Measurements from ENCODE around the gene KDM3B. TPM values are rescaled to one million over a fixed set of nuclear protein-coding genes. Genes with fewer than 3 reads are reported as not detected.

KDM3B gene
- polyA plus RNA-seq, 2 of the 4 experiments (the other 2 are of a cell fraction) = 38.1 to 52.5 TPM

DNA sequence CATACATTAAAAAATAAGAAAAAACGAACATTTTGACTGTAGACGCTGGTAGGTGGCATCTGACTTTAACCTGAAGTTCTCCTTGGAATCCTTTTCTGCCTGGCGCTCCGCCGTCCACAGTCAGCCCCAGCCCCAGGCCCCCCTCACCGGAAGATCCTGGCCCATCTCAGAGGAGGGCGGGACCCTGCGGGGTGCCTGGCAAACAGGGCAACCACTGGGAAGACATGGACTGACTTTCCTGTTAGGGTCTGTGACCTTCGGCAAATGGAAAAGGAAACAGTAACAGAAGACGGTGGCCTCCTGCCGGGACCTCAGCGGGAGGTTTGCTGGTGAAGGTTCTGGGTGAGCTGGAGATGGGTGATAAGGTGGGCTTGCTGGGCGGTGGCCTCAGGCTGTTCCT is 101.1 kb downstream of the KDM3B start:
- ATAC-seq (no peak), FAIRE-seq (no peak), DNase-seq (ENCODE audit: low read depth in 1 of 2, low spot score in 1 of 2) (no peak)
- ChIA-PET POLR2A (no interaction called here), CTCF (interaction anchor here (0.7 to 10.5 kb wide), 4 partner anchors 9 to 47 kb away, joined by 3 to 203 read pairs (median 64); partner anchors contain the start of gene EGR1)
- H3K4me2 ChIP-seq = no peak overlapping the region
- TF ChIP-seq, protein P1, sequence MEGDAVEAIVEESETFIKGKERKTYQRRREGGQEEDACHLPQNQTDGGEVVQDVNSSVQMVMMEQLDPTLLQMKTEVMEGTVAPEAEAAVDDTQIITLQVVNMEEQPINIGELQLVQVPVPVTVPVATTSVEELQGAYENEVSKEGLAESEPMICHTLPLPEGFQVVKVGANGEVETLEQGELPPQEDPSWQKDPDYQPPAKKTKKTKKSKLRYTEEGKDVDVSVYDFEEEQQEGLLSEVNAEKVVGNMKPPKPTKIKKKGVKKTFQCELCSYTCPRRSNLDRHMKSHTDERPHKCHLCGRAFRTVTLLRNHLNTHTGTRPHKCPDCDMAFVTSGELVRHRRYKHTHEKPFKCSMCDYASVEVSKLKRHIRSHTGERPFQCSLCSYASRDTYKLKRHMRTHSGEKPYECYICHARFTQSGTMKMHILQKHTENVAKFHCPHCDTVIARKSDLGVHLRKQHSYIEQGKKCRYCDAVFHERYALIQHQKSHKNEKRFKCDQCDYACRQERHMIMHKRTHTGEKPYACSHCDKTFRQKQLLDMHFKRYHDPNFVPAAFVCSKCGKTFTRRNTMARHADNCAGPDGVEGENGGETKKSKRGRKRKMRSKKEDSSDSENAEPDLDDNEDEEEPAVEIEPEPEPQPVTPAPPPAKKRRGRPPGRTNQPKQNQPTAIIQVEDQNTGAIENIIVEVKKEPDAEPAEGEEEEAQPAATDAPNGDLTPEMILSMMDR (IDR thresholded peaks at IDR 0.05) = no peak
- TF ChIP-seq RFX5 (IDR thresholded peaks at IDR 0.05) = no peak
- TF ChIP-seq, protein P2, sequence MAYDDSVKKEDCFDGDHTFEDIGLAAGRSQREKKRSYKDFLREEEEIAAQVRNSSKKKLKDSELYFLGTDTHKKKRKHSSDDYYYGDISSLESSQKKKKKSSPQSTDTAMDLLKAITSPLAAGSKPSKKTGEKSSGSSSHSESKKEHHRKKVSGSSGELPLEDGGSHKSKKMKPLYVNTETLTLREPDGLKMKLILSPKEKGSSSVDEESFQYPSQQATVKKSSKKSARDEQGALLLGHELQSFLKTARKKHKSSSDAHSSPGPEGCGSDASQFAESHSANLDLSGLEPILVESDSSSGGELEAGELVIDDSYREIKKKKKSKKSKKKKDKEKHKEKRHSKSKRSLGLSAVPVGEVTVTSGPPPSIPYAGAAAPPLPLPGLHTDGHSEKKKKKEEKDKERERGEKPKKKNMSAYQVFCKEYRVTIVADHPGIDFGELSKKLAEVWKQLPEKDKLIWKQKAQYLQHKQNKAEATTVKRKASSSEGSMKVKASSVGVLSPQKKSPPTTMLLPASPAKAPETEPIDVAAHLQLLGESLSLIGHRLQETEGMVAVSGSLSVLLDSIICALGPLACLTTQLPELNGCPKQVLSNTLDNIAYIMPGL (CRISPR knock-in tag; IDR thresholded peaks at IDR 0.05; ENCODE audit: borderline replicate concordance) = no peak
- no peak for TF ChIP-seq ZNF302 (CRISPR knock-in tag; IDR thresholded peaks at IDR 0.05)
- no peak for TF ChIP-seq MAFK (IDR thresholded peaks at IDR 0.05; ENCODE audit: partially characterized antibody)
- no peak for TF ChIP-seq FOXS1 (CRISPR knock-in tag; IDR thresholded peaks at IDR 0.05)
- no peak for TF ChIP-seq RAD21 (conservative IDR thresholded peaks at IDR 0.05 in 1 of 2, IDR thresholded peaks at IDR 0.05 in 1 of 2)
- TF ChIP-seq, protein P3, sequence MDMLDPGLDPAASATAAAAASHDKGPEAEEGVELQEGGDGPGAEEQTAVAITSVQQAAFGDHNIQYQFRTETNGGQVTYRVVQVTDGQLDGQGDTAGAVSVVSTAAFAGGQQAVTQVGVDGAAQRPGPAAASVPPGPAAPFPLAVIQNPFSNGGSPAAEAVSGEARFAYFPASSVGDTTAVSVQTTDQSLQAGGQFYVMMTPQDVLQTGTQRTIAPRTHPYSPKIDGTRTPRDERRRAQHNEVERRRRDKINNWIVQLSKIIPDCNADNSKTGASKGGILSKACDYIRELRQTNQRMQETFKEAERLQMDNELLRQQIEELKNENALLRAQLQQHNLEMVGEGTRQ (IDR thresholded peaks at IDR 0.05) = no peak
- TF ChIP-seq HOXA7 (CRISPR knock-in tag; IDR thresholded peaks at IDR 0.05) = no peak
- TF ChIP-seq ZFP36 (IDR thresholded peaks at IDR 0.05; ENCODE audit: borderline replicate concordance, partially characterized antibody) = no peak
- TF ChIP-seq RARB (CRISPR knock-in tag; IDR thresholded peaks at IDR 0.05) = no peak
- H3K4me3 ChIP-seq = no peak overlapping the region
- H3K9me3 ChIP-seq = no peaks in the 10 kb centered on the region
- WGBS (ENCODE audit: missing lambda C conversion rate) = 73% methylated on average over 13 of the region's 13 CpGs
- no peak overlapping the region for H3K27ac ChIP-seq
- peaks cover 9% of the 10 kb centered on the region; the same call in 1 of the 3 replicates for H3K4me1 ChIP-seq

DNA sequence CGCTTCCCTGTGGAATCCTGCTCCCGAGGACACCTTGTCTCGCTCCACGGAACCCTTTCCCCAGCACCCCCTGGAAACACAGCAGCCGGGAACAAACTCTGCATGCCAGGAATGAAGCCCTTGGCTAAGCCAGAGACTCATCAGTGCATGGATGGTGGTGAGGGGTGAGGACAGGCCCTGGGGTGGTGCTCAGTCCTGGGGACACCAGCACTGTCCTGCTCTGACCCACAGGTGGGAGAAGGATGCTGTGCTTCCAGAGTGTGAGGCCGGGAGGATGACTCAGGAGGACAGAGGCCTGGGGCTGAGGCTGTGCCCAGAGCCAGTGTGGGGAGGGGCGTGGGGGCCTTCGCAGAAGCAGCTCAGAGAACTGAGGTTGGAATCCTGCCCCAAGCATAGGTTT is 101.6 kb downstream of the KDM3B start:
- ATAC-seq = no peak
- peaks cover 9% of the 10 kb centered on the region; the same call in 1 of the 3 replicates for H3K4me1 ChIP-seq
- 70% methylated on average over 8 of the region's 8 CpGs for WGBS (ENCODE audit: missing lambda C conversion rate)
- TF ChIP-seq ZSCAN20 (CRISPR knock-in tag; IDR thresholded peaks at IDR 0.05) (no peak), PHF8 (IDR thresholded peaks at IDR 0.05; ENCODE audit: borderline replicate concordance, low read depth) (no peak), TP53 (CRISPR knock-in tag; IDR thresholded peaks at IDR 0.05) (no peak), FOXS1 (CRISPR knock-in tag; IDR thresholded peaks at IDR 0.05) (no peak)
- TF ChIP-seq, protein P4, sequence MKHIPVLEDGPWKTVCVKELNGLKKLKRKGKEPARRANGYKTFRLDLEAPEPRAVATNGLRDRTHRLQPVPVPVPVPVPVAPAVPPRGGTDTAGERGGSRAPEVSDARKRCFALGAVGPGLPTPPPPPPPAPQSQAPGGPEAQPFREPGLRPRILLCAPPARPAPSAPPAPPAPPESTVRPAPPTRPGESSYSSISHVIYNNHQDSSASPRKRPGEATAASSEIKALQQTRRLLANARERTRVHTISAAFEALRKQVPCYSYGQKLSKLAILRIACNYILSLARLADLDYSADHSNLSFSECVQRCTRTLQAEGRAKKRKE (CRISPR knock-in tag; IDR thresholded peaks at IDR 0.05; ENCODE audit: low read depth) = no peak
- no peak overlapping the region for H3K4me2 ChIP-seq
- DNase-seq (ENCODE audit: low read depth in 1 of 2, low spot score in 1 of 2) = no peak
- CTCF ChIA-PET = interaction anchor here (14.7 kb wide), 1 partner anchor 45 kb away, joined by 199 read pairs; no protein-coding TSS in a partner anchor
- POLR2A ChIA-PET = no interaction called here
- FAIRE-seq = no peak
- no peak overlapping the region for H3K27ac ChIP-seq
- no peak overlapping the region for H3K4me3 ChIP-seq
- H3K9me3 ChIP-seq = no peaks in the 10 kb centered on the region

DNA sequence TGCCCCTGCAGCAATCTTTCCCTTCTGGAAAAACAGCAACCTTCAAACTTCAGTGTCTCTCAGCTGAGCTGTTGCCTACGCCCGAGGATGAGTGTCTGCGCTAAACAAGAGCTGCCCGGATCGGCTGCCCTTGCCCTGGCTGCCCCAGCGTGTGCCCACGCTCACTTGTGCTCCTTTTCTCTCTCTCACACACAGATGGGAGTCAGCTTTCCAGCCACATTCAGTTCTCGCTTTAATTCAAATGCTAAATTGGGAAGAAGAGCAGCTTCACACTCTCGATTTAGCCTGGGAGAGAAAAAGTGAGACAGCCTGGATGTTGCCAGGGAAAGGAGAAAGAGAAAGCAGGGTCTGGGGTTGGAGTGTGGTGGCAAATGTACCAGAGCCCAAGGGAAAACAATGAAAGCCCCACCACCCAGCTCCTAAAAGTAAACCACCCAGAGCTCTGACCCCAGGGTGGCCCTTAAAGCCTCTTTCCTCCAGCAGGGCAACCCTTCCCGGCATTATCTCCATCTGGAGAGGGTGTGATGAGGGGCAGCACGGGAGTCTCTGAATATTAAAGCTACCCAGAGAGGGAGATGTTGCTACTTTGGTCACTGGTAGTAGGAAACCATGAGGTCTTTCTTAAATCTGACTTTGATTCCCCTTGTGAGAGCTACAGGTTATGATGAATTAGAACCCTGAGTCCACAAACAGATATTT is 102.9 kb downstream of the KDM3B start:
- POLR2A ChIA-PET = interaction anchor here (1.2 kb wide), 1 partner anchor 9 kb away, joined by 9 read pairs; the partner anchor contains the start of gene EGR1

More for the DNA sequence above, 102.9 kb downstream of the KDM3B start:
- CTCF ChIA-PET = interaction anchor here (1.1 to 14.7 kb wide), 4 partner anchors 8 to 44 kb away, joined by 3 to 199 read pairs (median 12); partner anchors contain the start of gene EGR1
- Histone ChIP-seq H3K27ac (no peak overlapping the region), H3K9me3 (no peaks in the 10 kb centered on the region), H3K4me3 (no peak overlapping the region), H3K4me1 (no peaks in the 10 kb centered on the region), H3K4me2 (no peak overlapping the region)
- FAIRE-seq (no peak), DNase-seq (ENCODE audit: low read depth in 1 of 2, low spot score in 1 of 2) (no peak), ATAC-seq (no peak)
- 77% methylated on average over 11 of the region's 11 CpGs for WGBS (ENCODE audit: missing lambda C conversion rate)
- no peak for TF ChIP-seq RCOR1 (IDR thresholded peaks at IDR 0.05; ENCODE audit: low read depth, low read length)
- TF ChIP-seq ZSCAN20 (CRISPR knock-in tag; IDR thresholded peaks at IDR 0.05) = no peak
- TF ChIP-seq, protein P4 (CRISPR knock-in tag; IDR thresholded peaks at IDR 0.05; ENCODE audit: low read depth) = no peak
- TF ChIP-seq GATA3 (IDR thresholded peaks at IDR 0.05; ENCODE audit: borderline replicate concordance) = no peak
- TF ChIP-seq RAD21 (conservative IDR thresholded peaks at IDR 0.05 in 1 of 2, IDR thresholded peaks at IDR 0.05 in 1 of 2) = no peak
- TF ChIP-seq MAFK (IDR thresholded peaks at IDR 0.05; ENCODE audit: partially characterized antibody) = no peak
- TF ChIP-seq, protein P5, sequence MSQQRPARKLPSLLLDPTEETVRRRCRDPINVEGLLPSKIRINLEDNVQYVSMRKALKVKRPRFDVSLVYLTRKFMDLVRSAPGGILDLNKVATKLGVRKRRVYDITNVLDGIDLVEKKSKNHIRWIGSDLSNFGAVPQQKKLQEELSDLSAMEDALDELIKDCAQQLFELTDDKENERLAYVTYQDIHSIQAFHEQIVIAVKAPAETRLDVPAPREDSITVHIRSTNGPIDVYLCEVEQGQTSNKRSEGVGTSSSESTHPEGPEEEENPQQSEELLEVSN (IDR thresholded peaks at IDR 0.05; ENCODE audit: borderline replicate concordance, low read depth) = no peak
- no peak for TF ChIP-seq ZC3H11A (IDR thresholded peaks at IDR 0.05)
